A549 treated with dexamethasone at 1 μM for 4 hours (cell line): Measurements from ENCODE around the gene LSM10. TPM values are rescaled to one million over a fixed set of nuclear protein-coding genes. Genes with fewer than 3 reads are reported as not detected.

Experiments
- total RNA-seq: library from RNA; stranded (reverse); fragments of 200-300 nt; extraction: Qiagen RNA extraction; gene quantifications from 5 replicates; pipeline ENCODE4 v1.2.3, GENCODE V29; 2022

LSM10 gene
- total RNA-seq: 34.8 to 44.9 TPM (median 38.9 TPM) in 5 replicates

GRCh38 chr1:36397378-36398230 is at the start of gene LSM10:
TSS of gene LSM10 (minus strand) at chr1:36397908. CDS start at chr1:36394129, 3,779 bp downstream.

GRCh38 chr1:36385410-36386264 is 12.1 kb downstream of the LSM10 start, which contains the start of gene STK40:
TSS of gene STK40 (minus strand) at chr1:36385924. CDS start at chr1:36361332, 24,592 bp downstream.

Other genes with a start within 250 kb of the LSM10 start
- gene TRAPPC3, start 248.4 kb downstream of the LSM10 start, total RNA-seq: 79.0 to 95.1 TPM (median 87.9 TPM) in 5 replicates
- 220 to 267 TPM (median 258 TPM) in 5 replicates for gene MAP7D1, start 241.7 kb downstream of the LSM10 start, total RNA-seq
- 75.5 to 96.8 TPM (median 88.5 TPM) in 5 replicates for gene THRAP3, start 173.5 kb downstream of the LSM10 start, total RNA-seq
- gene SH3D21, start 91.5 kb downstream of the LSM10 start, total RNA-seq: 1.5 to 3.3 TPM (median 2.5 TPM) in 5 replicates
- gene EVA1B, start 74.3 kb downstream of the LSM10 start, total RNA-seq: 9.7 to 22.2 TPM (median 19.2 TPM) in 5 replicates
- 8.0 to 11.1 TPM (median 10.1 TPM) in 5 replicates for gene STK40, start 12.0 kb downstream of the LSM10 start, total RNA-seq
- 4.6 to 6.6 TPM (median 5.9 TPM) in 5 replicates for gene OSCP1, start 52.5 kb upstream of the LSM10 start, total RNA-seq
- 72.5 to 89.0 TPM (median 83.1 TPM) in 5 replicates for gene MRPS15, start 66.5 kb upstream of the LSM10 start, total RNA-seq
- not detected in 5 replicates for gene CSF3R, start 85.0 kb upstream of the LSM10 start, total RNA-seq